ENCODE data around the gene HILPDA. TPM values are rescaled to one million over a fixed set of nuclear protein-coding genes. Genes with fewer than 3 reads are reported as not detected.
A peak's percentile ranks its signal among the peaks of the same experiment; 100 is the strongest.
"Not testable (repeated sequence)": the region's sequence is repeated elsewhere in the genome, so short reads cannot be mapped to it uniquely, and the experiment has no call there.

Gene HILPDA
- total RNA-seq, 4 donors from 2014 or later: 2.6 to 9.0 (median 6.0) TPM

- DNase-seq: no peak
- Histone ChIP-seq H3K27me3 (no peaks in the 10 kb centered on the region), H3K4me1 (no peaks in the 10 kb centered on the region), H3K36me3 (peaks cover 0 to 64% (median 0%) of the 10 kb centered on the region in 3 donors), H3K9me3 (no peaks in the 10 kb centered on the region), H3K4me3 (no peak overlapping the region), H3K27ac (no peak overlapping the region)
- no peak for TF ChIP-seq POLR2A (IDR thresholded peaks at IDR 0.05)
- TF ChIP-seq, protein P1, sequence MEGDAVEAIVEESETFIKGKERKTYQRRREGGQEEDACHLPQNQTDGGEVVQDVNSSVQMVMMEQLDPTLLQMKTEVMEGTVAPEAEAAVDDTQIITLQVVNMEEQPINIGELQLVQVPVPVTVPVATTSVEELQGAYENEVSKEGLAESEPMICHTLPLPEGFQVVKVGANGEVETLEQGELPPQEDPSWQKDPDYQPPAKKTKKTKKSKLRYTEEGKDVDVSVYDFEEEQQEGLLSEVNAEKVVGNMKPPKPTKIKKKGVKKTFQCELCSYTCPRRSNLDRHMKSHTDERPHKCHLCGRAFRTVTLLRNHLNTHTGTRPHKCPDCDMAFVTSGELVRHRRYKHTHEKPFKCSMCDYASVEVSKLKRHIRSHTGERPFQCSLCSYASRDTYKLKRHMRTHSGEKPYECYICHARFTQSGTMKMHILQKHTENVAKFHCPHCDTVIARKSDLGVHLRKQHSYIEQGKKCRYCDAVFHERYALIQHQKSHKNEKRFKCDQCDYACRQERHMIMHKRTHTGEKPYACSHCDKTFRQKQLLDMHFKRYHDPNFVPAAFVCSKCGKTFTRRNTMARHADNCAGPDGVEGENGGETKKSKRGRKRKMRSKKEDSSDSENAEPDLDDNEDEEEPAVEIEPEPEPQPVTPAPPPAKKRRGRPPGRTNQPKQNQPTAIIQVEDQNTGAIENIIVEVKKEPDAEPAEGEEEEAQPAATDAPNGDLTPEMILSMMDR (IDR thresholded peaks at IDR 0.05): no peak
Observed at GRCh38 chr7:128497405-128497804, 41.7 kb downstream of the HILPDA start.

- H3K9me3 ChIP-seq, H3K4me1 ChIP-seq, DNase-seq, H3K27me3 ChIP-seq, H3K4me3 ChIP-seq, H3K27ac ChIP-seq: not testable (repeated sequence)
- H3K36me3 ChIP-seq: peaks cover 0 to 18% (median 0%) of the 10 kb centered on the region in 3 donors
Observed at GRCh38 chr7:128505416-128505815, 49.7 kb downstream of the HILPDA start.

DNA sequence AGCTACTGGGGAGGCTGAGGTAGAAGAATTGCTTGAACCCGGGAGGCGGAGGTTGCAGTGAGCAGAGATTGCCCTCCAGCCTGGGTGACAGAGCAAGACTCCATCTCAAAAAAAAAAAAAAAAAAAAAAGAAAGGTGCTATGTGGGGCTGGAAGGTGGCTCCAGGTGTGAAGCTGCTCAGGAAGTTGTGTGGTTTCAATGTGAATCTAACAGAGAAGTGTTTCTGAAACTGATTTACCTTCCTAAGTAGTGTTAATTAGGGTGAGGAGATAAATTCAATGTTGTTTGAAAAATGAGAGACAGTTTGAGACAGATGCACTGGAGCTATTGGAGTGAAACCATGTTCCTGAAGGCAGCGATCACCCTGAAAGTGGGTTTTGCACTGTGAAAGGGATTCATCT, 51.1 kb downstream of the HILPDA start:
- peak in 2 of 3 donors; percentile 29 to 49 for DNase-seq
- not testable (repeated sequence) for H3K9me3 ChIP-seq, H3K27me3 ChIP-seq

DNA sequence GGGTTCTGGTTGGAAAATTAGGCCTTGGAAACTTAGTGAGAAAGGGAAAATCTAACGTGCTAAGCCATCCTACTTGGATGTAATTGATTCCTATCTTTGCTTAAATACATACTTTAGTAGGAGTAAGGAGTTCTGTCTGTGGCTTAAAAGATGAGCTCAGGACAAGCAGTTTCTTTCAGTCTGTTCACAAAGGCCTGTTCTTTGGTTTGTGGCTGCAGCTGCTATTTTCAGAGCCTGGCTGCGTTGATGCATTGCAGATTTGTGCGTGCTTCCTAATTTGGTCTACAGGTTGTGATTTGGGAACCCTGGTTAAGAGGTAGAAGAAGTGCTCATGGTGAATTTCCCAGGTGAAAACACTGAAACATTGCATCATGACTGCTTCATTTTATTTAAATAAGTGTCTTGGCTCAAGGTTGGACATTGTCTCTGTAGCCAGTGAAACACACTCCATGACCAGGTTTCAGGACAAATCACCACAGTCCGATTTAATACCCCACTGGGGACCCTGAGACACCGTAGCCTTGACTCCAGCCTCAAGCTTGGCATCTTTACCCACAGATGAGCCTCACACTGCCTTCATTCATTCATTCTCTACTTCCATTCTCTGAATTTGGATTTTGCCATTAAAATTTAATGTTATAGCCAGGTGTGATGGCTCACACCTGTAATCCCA, 51.8 kb downstream of the HILPDA start:
- H3K9me3 ChIP-seq, H3K4me3 ChIP-seq, H3K4me1 ChIP-seq, H3K27me3 ChIP-seq, H3K36me3 ChIP-seq: not testable (repeated sequence)
- DNase-seq: peak in 2 of 3 donors; percentile 26 to 54
- H3K27ac ChIP-seq: peak overlapping the region in 2 of 4 donors; percentile 12 to 58

More for the DNA sequence above, 51.1 kb downstream of the HILPDA start:
- not testable (repeated sequence) for H3K36me3 ChIP-seq, H3K4me1 ChIP-seq, H3K4me3 ChIP-seq
- H3K27ac ChIP-seq: peak overlapping the region in 2 of 4 donors; percentile 11 to 58

Small RNAs within 50 kb of the gene (small RNA-seq; reads per million reads assigned to genes)
- 0 reads per million in 2 donors for gene AC010655.1
- gene AC010655.2: 0 reads per million in 2 donors
- gene RF00017: 0 reads per million in 2 donors
- 0 reads per million in 2 donors for gene RNU7-54P

Other genes with a start within 250 kb of the HILPDA start
- gene LEP, start 214.6 kb upstream of the HILPDA start, total RNA-seq: under 1 TPM in 1 of 4 donors, not detected in 3; 0.27 TPM
- 100 to 1,000 TPM in 1 of 4 donors, 10 to 100 TPM in 3; 19.1 to 142 (median 24.2) TPM for gene RBM28, start 112.0 kb upstream of the HILPDA start, total RNA-seq
- gene PRRT4, start 94.2 kb upstream of the HILPDA start, total RNA-seq: under 1 TPM in 1 of 4 donors, not detected in 3; 0.66 TPM
- 10 to 100 TPM in 3 of 4 donors, 1 to 10 TPM in 1; 7.9 to 45.4 (median 14.8) TPM for gene IMPDH1, start 45.9 kb upstream of the HILPDA start, total RNA-seq
- gene METTL2B, start 20.9 kb downstream of the HILPDA start, total RNA-seq: 10 to 100 TPM; 14.0 to 23.3 (median 20.4) TPM
- 1 to 10 TPM in 3 of 4 donors, under 1 TPM in 1; 0.18 to 8.3 (median 3.5) TPM for gene GARIN1A, start 216.4 kb downstream of the HILPDA start, total RNA-seq